Psoas muscle (tissue), 8 donors: ENCODE measurements around the gene ADIPOR2. TPM values are rescaled to one million over a fixed set of nuclear protein-coding genes. Genes with fewer than 3 reads are reported as not detected.

ENCODE experiments used
- ATAC-seq, 4 donors: fragments of 200-7000 bp; cut with Tn5 transposase; one replicate each; pipeline ENCODE4 v1.9.1; 2020; ENCODE audit warnings: moderate library complexity in 3 of 4, mild to moderate bottlenecking in 2 of 4
- DNase-seq, 2 donors: peaks; one replicate each; pipeline ENCODE4 v3.0.0-alpha.2; 2020
- H3K27ac ChIP-seq: fragments of 200-600 bp; one replicate; pipeline ENCODE4 v1.8.0; 2022
- H3K27me3 ChIP-seq, 3 donors: fragments of 200-600 bp in 1 of 3; one replicate each; pipeline versions ENCODE4 v1.6.1 to v1.8.0; 2013 to 2022; ENCODE audit warnings: low read length in 2 of 3, mild to moderate bottlenecking in 2 of 3, moderate library complexity in 1 of 3; ENCODE audit not compliant: insufficient read depth in 3 of 3
- H3K36me3 ChIP-seq, 2 donors: fragments of 200-600 bp in 1 of 2; one replicate each; pipeline versions ENCODE4 v1.6.1 to v1.8.0; 2013 to 2022; ENCODE audit warnings: low read depth in 1 of 2, mild to moderate bottlenecking in 1 of 2, moderate library complexity in 1 of 2; ENCODE audit not compliant: insufficient read depth in 1 of 2
- H3K4me1 ChIP-seq: fragments of 200-600 bp; one replicate; pipeline ENCODE4 v1.8.0; 2022
- H3K4me3 ChIP-seq: fragments of 200-600 bp; one replicate; pipeline ENCODE4 v1.8.0; 2022; ENCODE audit warnings: mild to moderate bottlenecking
- H3K9me3 ChIP-seq: fragments of 200-600 bp; one replicate; pipeline ENCODE4 v1.8.0; 2022
- WGBS, 3 donors: extraction: QIAGEN DNeasy Blood & Tissue Kit; methylation state at CpG; one replicate each; pipeline versions ENCODE4 v1.1.6 to v1.1.7; 2013; 5-methylcytosine and 5-hydroxymethylcytosine counted together
- intact Hi-C, 2 donors: fragments of 100-400 bp; cut with DNase I; formaldehyde crosslinking; loops; one replicate each; pipeline versions ENCODE4 v1.11.0 to v1.14.2; 2022
- polyA plus RNA-seq, 3 donors: library from polyadenylated mRNA; stranded (reverse); fragments of 200-250 nt; gene quantifications; one replicate each; pipeline ENCODE4 v1.2.3, GENCODE V29; 2013
- total RNA-seq, 4 donors: library from RNA; stranded (reverse); fragmentation: NEBNext Ultra II Directional in 2 of 4; extraction: Animal tissue kit (Norgen Biotek cat#: 25700) in 2 of 4; gene quantifications; one replicate each; pipeline versions ENCODE4 v1.2.1 to v1.2.4, GENCODE V29; 2021 to 2023
- TF ChIP-seq, protein P1 (sequence below): fragments of 200-600 bp; IDR thresholded peaks from one replicate; pipeline ENCODE4 v1.8.0; 2022; ENCODE audit warnings: antibody characterized with exemption
- donor health status: healthy with polysubstance abuse.
- donor health status: DM: no; HTN: no; CAD: no; lungs with moderate emphysema.
- donor health status: Bipolar disorder and iron deficiency.
- donor health status: healthy.
- donor health status: DM: yes; HTN: yes; CAD: no.
- donor health status: DM: no; HTN: no; CAD: no.
- donor health status: DM: no; HTN: no; CAD: no.
- donor health status: DM: yes; HTN: yes; CAD: no.

ADIPOR2 gene
- total and polyA plus RNA-seq, 7 donors = 28.6 to 52.1 (median 44.2) TPM

GRCh38 chr12:1791104-1791841 lies 100.4 kb downstream of the ADIPOR2 start:
- H3K4me1 ChIP-seq = peaks cover 31% of the 10 kb centered on the region
- WGBS, 3 donors = 15 to 25% (median 22%) methylated on average over 10 of the region's 10 CpGs
- H3K27ac ChIP-seq = peak overlapping the region; percentile 20
- peak; percentile 43 to 64 (median 48) for ATAC-seq
- H3K9me3 ChIP-seq = no peaks in the 10 kb centered on the region
- TF ChIP-seq, protein P1, sequence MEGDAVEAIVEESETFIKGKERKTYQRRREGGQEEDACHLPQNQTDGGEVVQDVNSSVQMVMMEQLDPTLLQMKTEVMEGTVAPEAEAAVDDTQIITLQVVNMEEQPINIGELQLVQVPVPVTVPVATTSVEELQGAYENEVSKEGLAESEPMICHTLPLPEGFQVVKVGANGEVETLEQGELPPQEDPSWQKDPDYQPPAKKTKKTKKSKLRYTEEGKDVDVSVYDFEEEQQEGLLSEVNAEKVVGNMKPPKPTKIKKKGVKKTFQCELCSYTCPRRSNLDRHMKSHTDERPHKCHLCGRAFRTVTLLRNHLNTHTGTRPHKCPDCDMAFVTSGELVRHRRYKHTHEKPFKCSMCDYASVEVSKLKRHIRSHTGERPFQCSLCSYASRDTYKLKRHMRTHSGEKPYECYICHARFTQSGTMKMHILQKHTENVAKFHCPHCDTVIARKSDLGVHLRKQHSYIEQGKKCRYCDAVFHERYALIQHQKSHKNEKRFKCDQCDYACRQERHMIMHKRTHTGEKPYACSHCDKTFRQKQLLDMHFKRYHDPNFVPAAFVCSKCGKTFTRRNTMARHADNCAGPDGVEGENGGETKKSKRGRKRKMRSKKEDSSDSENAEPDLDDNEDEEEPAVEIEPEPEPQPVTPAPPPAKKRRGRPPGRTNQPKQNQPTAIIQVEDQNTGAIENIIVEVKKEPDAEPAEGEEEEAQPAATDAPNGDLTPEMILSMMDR = peak; percentile 90
- peak in 1 of 2 donors; percentile 76 for DNase-seq
- no peaks in the 10 kb centered on the region for H3K27me3 ChIP-seq
- H3K4me3 ChIP-seq = no peak overlapping the region
- intact Hi-C loops = loop anchor here (1.0 to 5.0 kb wide), 3 partner anchors 99 to 138 kb away; partner anchors contain the start of gene ADIPOR2 (in 1 of the 2)
- H3K36me3 ChIP-seq = peaks cover 3 to 4% of the 10 kb centered on the region in 2 donors

DNA sequence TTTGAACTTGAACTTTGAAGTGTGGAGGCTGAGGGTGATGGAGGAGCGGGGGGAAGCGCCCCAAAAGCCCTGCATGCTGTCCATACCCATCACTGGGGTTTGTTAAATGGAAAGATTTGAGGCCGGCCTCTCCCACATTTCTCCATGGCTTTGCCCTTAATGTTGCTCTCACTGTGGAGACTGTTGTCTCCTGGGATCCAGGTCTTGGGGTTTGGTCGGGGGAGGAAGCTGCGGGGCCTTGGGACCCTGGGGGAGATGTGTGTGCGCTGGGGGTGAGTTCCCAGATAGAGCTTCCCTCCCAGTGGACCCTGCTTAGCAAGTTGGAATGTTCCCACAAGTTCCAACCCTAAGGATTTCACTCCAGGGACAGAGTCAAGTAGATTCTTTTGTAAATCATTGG lies 101.5 kb downstream of the ADIPOR2 start:
- 81 to 87% (median 82%) methylated on average over 6 of the region's 6 CpGs for WGBS, 3 donors
- intact Hi-C loops = loop anchor here in 1 of 2 donors (5.0 kb wide), 1 partner anchor 100 kb away; the partner anchor contains the start of gene ADIPOR2
- H3K36me3 ChIP-seq = peaks cover 0 to 3% of the 10 kb centered on the region in 2 donors
- H3K9me3 ChIP-seq = no peaks in the 10 kb centered on the region
- DNase-seq (no peak), ATAC-seq (no peak)
- peaks cover 28% of the 10 kb centered on the region for H3K4me1 ChIP-seq
- no peak overlapping the region for H3K27ac ChIP-seq
- H3K4me3 ChIP-seq = no peak overlapping the region
- TF ChIP-seq, protein P1 = no peak
- H3K27me3 ChIP-seq = no peaks in the 10 kb centered on the region

DNA sequence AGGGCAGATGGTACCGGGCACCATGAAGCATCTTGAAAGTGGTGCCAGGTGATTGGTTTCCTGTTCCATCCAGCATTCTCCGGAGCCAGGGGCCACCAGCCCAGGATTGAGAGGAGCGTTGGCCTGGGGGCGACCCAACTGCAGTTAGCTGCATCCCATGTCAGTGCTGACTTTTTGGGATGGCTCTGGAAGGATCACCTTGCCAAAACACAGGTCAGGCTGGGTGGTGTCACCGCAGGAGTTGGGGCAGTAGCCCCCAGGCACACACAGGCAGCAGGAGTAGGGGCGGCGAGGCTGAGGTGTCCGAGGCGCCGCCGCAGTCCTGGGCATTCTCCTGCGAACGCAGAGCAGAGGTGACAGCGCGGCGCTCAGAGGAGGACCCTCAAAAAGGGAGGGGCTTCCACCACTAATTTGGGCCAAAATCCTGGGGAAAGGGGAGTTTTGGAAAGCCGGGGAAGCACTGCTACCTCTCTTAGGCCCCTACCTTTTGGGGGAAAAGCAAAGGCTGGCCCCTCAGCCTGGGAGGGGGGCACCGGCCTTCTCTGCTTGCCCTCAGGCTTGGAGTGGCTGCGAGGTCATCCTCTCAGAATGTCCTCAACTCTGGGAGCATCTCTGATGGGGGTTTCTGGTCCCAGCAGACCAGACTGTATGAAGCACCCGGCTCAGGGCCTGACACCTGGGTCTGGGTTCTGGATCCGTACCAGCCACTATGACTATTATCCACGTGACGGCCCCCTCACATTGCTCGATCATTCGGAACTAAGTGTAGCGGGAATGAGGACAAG lies 102.7 kb downstream of the ADIPOR2 start:
- Histone ChIP-seq H3K36me3 (no peaks in the 10 kb centered on the region), H3K27ac (peak overlapping the region; percentile 17), H3K4me3 (no peak overlapping the region), H3K27me3 (no peaks in the 10 kb centered on the region), H3K4me1 (peaks cover 19% of the 10 kb centered on the region), H3K9me3 (no peaks in the 10 kb centered on the region)
- TF ChIP-seq, protein P1 = no peak
- intact Hi-C loops = loop anchor here in 1 of 2 donors (5.0 kb wide), 1 partner anchor 101 kb away; the partner anchor contains the start of gene ADIPOR2
- ATAC-seq (no peak), DNase-seq (peak in 1 of 2 donors; percentile 42)
- 87 to 91% (median 88%) methylated on average over 26 of the region's 26 CpGs for WGBS, 3 donors

DNA sequence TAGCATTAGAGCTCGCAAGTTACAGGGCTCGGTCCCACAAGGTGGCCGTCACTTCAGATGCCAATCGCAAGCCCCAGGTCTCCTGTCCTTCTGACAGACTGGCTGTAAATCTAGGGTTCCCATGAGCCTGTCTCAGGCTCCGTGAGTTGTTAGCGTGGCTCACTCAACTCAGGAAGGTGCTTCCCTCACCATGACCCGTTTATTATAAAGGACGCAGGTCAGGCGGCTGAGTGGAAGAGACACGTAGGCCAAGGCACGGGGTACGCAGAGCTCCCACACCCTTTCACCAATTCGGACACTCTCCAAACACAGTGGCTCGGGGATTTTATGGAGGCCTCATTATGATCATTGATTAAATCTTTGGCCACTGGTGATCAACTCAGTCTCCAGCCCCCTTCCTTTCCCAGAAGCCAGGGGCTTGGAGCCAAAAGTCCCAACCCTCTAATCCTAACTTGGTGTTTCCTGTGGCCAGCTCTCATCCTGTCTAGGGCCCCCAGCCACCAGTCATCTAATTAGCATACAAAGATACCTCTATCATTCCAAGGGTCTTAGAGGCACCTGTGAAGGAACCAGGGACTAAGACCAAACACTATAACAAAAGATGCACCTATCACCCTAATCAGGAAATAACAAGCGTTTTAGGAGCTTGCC lies 103.7 kb downstream of the ADIPOR2 start:
- TF ChIP-seq, protein P1 = no peak
- peaks cover 17% of the 10 kb centered on the region for H3K4me1 ChIP-seq
- H3K4me3 ChIP-seq = no peak overlapping the region
- no peaks in the 10 kb centered on the region for H3K27me3 ChIP-seq
- 75 to 79% (median 79%) methylated on average over 15 of the region's 15 CpGs for WGBS, 3 donors
- H3K27ac ChIP-seq = peak overlapping the region; percentile 80
- DNase-seq = peak in 1 of 2 donors; percentile 44
- H3K9me3 ChIP-seq = no peaks in the 10 kb centered on the region
- H3K36me3 ChIP-seq = no peaks in the 10 kb centered on the region
- no peak for ATAC-seq
- intact Hi-C loops = loop anchor here in 1 of 2 donors (5.0 kb wide), 2 partner anchors 102 to 243 kb away; partner anchors contain the start of gene ADIPOR2
